GM21390 (cell line): ENCODE measurements around the gene AGER.
A peak's percentile ranks its signal among the peaks of the same experiment; 100 is the strongest.

Source experiments
- ATAC-seq: cut with Tn5 transposase; IDR thresholded peaks from one replicate; pipeline ENCODE4 v1.9.1; 2021; ENCODE audit not compliant: unreplicated experiment

AGER gene

DNA sequence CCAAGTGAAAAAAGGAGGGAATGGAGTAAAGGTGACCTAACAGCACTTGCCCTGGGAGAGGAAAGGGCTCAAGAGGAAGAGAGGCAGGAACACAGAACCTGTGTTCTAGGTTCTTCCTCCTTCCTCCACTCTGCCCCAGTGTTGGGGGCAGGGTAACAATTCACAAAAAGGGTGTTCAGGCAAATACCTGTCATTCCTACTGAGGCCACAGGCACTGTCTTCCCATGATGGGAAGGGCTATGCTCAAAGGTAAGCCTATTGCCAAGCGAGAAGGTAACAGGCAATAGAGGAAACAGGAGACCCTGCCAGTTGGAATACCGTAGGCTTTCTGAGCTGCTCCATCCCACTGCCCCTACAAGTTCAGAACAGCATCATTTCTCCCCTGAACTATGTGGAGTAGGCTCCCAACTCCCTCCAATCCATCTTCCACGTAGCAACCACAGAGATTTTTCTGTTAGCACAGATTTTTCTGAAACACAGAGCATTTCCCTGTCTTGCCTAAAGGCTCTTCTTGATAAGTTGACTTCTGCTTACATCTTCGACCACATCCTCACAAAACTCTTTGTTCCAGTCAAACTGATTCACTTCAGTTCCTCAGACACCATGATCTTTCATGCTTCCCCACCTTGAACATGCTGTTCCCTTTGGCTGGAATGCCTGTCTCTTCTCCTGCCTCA, 10.9 kb downstream of the AGER start:
- ATAC-seq = no peak

DNA sequence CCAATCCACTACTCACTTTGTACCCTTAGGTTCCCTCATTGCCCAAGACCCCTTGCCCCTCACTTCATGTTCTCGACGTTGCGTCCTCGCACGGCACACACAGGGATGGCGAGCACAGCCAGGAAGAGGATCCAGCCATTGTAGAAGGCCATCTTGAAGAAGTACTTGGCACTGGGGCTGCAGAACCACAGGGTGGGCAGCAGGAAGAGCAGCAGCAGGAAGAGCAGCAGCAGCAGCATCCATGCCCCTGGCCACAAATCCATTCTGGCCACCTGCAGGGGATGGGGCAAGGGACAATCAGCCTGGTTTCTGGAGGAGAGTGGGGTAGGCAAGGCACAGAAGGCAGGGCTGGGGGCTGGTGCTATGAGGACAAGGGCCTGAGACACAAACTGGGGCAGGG, 12.8 kb downstream of the AGER start:
- no peak for ATAC-seq

DNA sequence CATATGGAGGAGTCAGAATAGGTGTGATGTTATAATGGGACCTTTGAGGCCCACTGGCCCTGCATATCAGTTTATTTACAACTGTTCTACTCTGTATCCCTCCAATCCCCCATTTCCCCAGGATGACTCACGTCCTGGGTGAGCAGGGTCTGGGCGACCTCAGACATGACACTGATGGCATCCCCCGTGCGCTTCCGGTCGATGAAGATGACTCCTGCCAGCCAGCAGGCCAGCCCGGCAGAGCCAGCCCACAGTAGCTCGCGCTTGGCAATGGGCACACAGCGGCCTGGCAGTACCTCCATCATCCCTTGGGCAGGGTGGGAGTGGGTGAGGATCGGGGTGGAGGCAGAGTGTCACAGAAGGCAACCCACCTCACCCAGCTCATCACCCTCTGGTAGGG, 13.8 kb downstream of the AGER start:
- ATAC-seq = no peak

DNA sequence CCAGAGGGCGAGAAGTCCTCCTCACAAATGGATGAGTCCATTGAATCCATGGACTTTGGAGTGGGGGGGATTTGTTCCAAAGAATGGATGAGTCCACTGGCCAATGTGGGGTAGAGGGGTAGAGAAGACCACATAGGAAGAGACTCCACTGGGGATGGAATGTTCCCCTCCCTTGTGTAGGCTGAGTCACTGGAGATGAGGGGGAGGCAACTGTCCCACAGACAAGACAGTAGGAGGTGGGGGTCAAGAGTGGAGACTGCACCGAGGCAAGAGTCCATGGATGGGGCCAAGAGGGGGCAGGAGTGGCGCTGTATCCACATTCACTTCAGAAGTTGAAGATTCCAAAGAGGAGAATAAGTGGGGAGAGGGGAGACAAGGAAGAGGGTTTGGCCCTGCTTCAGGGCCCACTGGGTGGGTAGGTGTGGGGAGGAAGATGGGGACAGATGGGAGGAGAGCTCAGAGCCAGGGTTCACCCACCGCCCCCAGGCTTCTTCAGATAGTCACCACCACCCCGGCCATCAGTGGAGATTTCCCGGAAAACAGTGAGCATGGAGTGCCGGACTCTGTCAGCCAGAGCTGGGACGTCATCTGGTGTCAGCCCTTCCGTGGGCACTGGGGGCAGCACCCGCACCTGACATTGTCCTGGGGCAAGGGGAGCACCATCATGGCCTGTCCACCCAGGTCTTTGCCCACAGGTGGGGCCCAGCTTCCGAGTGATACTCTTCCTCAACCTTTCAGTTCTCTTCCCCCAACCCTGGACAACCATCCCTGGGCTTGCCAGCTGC, 15.1 kb downstream of the AGER start:
- ATAC-seq = no peak

DNA sequence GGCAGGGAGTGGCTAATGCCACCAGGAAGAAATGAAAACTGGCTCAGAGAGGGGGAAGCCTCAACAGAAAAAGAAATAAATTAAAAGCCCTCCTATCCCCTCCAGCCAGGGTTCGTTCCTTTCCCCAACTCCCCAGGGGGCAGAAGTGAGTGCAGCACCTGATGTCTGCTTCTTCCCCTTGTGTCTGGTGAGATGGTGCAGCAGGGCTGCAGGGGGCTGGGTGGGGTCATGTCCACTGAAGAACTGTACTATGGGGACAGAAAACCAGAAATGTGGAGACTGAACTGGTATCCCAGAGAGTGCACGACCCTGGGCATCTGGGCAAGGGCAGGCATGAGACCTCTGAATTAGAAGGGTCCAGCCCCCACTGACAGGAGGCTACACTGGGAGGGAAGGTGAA, 15.7 kb downstream of the AGER start:
- ATAC-seq = no peak

DNA sequence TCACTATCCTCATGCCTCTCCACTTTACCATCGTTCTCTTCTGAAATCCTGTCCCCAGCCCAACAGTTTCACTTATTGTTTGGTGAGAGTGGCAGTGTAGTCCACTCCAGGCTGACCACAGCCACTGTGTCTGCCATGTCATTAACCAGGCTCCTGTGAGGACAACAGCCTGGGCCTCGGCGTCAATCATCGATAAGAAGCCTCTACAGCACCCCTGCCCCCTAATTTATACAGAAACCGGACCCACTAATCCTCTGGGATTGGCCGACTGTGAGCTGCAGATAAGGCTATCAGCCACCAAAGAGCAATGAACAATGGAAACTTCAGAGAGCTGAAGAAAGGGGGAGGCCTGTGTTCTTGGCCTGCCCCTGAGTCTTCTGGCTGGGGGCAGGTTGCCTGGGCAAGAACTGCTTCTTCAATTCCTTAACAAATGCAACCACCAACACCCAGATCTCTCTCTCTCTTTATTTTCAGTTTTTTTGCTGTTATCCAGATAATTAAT, 16.2 kb downstream of the AGER start:
- ATAC-seq = no peak

DNA sequence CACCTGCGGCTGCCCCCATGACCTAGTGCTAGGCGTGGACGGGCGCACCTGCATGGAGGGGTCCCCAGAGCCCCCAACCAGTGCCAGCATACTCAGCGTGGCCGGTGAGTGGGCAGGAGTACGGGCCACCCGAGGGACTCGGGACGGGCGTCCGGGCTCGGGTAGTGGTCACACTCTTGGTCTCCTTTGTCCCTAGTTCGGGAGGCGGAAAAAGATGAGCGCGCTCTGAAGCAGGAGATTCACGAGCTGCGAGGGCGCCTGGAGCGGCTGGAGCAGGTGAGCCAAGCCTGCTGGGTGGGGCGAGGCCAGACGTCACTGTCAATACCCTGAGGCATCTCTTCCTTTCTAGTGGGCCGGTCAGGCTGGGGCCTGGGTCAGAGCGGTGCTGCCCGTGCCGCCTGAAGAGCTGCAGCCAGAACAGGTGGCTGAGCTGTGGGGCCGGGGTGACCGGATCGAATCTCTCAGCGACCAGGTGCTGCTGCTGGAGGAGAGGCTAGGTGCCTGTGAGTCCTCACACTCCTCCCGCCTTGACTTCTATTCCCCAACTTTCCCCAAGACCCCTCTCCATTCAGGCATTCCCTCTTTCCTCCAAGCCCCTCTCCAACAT, 16.8 kb downstream of the AGER start:
- no peak for ATAC-seq

DNA sequence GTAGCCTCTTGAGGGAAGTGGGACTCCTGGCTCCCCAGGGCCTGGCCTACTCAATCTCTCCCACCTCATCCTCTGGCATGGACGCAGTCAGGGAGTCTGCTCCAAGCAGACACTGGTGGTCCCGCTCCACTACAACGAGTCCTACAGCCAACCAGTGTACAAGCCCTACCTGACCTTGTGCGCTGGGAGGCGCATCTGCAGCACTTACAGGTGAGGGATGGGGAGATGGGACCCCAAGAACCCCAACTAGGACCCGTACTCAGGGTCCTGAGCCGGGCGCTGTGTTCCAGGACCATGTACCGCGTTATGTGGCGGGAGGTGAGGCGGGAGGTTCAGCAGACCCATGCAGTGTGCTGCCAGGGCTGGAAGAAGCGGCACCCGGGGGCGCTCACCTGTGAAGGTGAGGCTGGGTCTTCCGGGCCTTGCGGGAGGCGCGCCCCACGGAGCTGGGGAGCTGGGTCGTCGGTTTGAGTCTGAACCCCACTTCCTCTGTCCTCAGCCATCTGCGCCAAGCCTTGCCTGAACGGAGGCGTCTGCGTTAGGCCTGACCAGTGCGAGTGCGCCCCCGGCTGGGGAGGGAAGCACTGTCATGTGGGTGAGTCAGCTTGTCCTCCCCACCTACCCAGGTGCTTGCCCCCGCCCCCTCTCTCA, 17.5 kb downstream of the AGER start:
- ATAC-seq = no peak

DNA sequence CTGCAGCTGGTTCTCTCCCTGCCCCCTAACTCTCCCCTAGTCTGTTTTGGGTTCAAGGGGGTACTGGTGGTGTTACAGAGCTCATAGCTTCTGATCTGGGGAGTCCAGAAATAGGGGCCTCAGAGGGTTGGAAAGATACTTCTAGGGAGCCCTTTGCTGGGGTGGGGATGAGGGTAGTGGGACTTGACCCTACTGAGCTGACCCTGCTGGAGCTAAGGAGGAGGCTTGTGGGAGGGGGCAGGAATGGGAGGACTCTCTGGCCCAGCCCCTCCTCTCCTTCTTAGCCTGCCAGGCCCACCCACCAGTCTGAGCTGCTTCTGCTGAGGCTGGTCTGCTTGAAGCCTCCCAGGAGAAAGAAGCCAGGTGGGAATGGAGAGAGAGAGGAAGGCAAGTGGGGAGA, 19.8 kb downstream of the AGER start, which contains the start of gene EGFL8:
EGFL8 (plus strand) TSS at position 301 of the 400 bp plus-strand sequence. CDS start 1,571 bp downstream, outside the sequence.
- no peak for ATAC-seq

DNA sequence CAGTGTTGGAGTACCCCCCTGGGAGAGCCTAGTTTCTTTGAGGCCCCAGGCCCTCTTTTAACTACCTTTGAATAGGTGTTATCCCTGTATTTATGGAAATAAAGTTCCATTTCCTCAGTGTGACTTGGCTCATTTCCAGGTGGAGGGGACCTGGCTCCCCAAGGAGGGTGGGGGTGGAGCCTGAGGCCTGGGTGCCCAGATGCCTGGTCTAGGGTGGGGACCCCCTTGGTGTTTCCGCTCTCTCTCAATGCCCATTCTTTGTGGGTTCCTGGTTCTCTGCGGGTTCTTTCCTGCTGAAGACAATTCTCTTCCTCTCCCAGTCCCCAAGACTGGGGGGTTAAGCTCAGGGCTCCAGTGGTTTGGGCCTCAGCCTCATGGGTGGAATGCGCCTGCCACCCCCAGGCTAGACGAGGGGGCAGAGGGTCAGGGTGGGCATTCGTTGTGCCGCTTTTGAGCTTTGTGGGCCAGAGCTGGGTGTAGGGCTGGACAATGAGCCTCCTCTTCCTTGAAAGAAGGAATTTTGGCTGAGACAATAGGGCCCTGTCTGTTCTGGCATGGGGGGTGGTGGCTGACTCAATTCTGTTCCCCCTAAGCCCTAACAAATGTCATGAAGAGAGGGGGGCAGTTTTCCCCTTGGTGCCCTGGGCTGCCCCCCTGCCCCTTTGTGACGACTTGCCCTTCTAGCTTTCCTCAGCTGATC, 20.3 kb downstream of the AGER start:
- ATAC-seq = no peak

DNA sequence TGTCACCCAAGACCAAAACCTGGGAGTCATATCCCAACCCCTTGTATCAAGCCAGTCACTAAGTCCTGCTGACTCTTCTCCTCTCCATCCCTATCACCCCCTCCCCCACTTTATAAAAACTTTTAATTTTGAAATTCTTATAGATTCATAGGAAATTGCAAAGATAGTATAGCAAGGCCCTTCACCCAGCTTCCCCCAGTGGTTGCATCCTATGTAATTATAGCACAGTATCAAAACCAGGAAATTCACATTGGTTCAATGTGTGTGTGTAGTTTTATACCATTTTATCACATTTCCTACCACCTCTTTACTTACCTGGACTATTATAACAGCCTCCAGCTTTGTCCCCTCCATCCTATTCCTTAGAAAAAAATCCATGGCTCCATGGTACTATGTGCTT, 26.0 kb downstream of the AGER start:
- ATAC-seq = no peak

DNA sequence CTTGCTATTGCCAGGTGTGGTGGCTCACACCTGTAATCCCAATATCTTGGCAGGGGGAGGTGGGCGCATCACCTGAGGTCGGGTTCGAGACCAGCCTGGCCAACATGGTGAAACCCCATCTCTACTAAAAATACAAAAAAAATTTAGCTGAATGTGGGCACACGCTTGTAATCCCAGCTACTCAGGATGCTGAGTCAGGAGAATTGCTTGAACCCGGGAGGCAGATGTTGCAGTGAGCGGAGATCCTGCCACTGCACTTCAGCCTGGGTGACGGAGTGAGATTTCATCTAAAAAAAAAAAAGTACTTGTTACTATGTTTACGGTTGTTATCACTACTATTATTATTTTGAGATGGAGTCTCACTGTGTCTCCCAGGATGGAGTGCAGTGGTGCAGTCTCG, 27.2 kb downstream of the AGER start:
- ATAC-seq = no peak

DNA sequence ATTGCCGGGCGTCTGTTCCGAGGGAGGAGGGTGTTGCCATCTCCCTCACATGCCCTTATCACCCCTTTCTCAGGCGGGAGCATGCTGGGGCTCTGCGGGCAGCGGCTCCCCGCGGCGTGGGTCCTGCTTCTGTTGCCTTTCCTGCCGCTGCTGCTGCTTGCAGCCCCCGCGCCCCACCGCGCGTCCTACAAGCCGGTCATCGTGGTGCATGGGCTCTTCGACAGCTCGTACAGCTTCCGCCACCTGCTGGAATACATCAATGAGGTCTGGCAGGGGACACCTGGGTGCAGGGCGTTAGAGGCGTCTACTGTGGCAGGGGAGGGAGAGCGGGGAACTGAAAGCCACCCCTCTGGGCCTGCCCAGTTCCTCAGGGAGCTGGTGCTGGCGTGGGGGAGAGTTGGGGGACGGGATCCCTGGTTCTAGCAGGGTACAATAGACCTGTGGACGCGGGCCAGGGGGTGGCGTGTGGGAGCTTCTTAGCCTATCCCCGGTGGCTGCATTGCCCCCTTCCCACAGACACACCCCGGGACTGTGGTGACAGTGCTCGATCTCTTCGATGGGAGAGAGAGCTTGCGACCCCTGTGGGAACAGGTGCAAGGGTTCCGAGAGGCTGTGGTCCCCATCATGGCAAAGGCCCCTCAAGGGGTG, 29.4 kb downstream of the AGER start:
- peak; percentile 57 for ATAC-seq

DNA sequence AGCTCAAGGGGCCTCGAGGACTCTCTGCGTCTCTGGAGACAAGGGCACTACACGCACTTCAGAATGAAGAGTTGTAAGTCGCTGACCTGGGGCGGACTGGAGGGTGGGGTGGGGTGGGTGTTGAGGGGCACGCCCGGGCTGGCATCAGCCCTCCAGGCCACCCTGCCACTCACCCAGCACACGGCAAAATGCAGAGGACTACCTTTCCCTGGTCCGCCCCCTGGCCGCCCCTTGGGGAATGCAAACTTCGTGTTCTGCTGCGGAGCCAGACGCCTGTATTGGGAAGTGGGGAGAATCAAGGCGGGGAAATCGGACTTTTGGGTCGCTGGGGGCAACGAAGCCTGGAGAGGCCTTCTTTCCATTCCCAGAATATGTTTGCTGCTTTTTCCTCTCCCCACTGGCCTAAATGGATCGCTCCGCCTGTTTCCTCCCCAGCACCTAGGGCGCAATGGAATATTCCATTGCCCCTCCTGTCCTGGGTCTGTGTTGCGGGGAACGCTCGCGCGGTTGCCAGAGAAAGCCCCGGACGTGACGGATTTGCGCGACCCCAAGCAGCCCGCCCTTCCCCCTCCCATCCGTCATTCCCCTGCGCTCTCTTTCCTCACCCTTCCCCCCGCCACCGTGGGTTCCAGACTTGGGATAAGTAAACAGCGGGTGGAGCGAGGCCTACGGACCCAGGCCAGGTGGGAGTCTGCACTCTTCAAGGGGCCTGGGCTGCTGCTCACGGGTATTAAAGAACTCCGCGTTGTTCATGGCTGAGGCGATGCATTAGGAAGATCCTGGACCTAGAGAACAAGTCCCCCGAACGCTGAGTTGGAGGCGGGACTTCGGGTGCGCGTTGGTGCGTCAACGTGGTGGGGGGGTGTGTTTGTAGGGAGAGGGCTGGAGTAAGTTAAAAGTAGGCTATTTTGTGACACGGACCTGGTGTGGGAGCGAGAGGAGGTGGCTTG, 30.2 kb downstream of the AGER start, which contains the start of gene PPT2:
PPT2 (plus strand) TSS at position 578 of the 950 bp plus-strand sequence. CDS start 454 bp downstream, outside the sequence.
- peak; percentile 36 for ATAC-seq

DNA sequence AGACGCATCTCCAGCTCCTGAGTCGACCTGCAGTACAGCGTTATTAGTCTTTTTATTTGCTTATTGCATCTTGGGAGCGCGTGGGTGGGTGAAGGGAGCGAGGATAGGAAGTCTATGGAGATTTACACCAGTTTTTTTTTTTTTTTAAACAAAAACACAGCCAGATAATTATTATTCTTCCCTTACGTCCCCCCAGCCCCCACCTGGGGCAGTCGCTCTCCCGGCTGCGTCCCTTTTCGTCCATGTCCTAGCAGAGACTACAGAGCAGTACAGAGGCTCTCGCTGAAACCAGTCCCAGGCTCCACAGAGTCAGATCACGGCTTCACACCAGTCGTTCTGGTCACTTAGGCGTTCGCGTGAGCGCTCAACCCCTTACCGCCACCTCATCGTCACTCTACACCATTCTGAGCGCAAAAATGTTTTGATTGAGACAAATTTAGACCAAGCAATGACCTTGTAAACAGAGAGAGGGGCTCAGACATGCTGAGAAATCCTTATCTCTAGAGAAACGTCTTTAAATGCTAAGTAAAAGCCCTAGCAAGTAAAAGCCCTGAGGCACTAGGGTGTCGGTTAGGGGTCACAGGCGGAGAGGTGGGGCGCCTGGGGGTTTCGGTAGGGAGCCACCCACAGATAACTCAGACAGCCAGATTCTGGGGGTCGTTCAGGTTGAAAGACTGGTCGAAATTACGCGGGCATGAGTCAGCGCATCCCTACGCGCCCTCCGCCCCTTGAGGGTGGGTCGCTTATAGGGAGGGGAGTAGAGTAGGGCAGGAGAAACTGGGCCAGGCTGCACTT, 31.1 kb downstream of the AGER start:
- no peak for ATAC-seq

DNA sequence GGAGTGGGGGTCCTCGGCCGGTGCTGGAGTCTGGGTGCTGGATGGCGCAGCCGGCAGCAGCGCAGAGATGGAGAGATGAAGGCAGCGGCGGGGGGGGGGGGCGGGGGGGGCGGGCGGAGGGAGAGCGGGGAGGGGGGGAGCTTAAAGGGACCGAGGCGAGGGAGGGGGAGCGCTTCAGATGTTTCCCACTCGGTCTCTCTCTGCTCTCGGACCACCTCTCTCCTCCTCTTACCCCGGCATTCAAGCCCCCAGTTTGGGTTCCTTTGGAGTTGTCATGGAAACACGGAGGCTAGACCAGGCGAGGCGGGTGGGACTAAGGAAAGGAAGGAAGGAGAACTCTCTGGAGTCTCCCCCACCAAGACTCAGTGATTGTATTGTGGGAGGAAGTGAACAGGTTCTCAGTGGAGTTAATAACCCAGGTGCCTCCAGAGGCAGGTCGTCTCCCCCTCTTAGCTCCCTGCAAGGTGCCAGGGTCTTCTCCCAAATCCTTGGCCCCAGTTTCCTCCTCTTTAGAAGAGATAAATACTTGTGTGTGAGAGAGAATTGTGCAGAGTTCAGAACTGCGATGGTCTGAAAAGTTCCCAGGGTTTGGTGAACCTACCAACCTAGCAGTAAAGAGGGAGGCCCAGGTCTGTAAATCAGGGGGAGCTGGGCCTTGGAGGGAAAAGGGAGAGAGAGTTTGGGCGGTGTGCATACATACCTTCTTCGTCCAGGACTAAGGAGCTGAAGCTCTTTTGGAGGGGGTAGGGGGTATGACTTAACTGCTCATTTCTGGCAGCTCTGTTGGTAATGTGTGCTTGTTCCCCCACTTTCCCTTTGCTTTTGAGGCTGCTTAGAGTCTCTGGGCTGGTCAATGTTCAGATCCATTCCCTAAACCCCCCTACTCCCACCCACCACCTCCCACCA, 31.9 kb downstream of the AGER start, which contains the start of gene PRRT1:
PRRT1 (minus strand) TSS at position 77 of the 906 bp plus-strand sequence. CDS start 112 bp downstream, outside the sequence.
- no peak for ATAC-seq
